HG02642 (cell line): ENCODE results near the gene PITPNC1.
"Not testable (repeated sequence)": the region's sequence is repeated elsewhere in the genome, so short reads cannot be mapped to it uniquely, and the experiment has no call there.

ENCODE experiments used
- ATAC-seq: cut with Tn5 transposase; IDR thresholded peaks from one replicate; pipeline ENCODE4 v1.9.1; 2021; ENCODE audit warnings: mild to moderate bottlenecking; ENCODE audit not compliant: unreplicated experiment, poor library complexity

PITPNC1 gene

DNA sequence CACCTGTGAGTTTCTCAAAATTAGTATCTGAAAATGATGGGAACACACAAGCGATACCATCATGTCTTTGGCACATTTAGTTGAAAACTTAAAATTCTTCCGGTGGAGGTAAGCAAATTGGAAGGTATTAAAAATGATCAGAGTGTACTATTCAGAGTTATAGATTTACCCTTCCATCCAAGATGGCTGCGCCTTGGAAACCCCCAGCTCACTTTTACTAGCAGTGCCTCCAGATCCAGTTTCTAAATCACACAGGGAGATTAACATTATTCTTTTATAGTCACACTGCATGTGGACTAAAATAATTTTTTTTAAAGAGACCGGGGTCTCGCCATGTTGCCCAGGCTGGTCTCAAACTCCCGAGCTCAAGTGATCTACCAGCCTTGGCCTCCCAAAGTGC lies 15.0 kb downstream of the PITPNC1 start:
- ATAC-seq = no peak

- ATAC-seq = no peak
These were observed 16.8 kb downstream of the PITPNC1 start for GRCh38 chr17:67393809-67394397.

- ATAC-seq = no peak
These were observed 22.6 kb downstream of the PITPNC1 start for GRCh38 chr17:67399676-67400075.

DNA sequence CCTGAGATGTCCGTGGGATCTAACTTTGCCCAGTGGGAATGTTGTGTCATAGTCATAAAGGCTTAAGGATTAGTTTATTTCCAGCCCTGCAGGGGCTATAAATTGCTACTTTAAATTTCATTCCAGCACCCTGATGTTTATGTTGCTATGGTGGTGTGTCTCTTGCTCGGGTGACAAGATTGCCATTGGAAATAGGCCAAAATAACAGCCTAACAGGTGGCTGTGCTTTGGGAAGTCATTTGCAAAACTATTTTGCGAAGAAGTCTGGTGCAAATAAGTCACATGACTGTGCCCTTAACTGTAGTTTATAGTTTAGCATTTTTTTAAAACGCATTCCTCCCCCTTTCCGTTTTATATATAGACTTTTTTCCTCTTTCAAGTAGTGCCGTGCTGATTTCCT lies 23.1 kb downstream of the PITPNC1 start:
- no peak for ATAC-seq

- no peak for ATAC-seq
These were observed 24.0 kb downstream of the PITPNC1 start for GRCh38 chr17:67401106-67401505.

DNA sequence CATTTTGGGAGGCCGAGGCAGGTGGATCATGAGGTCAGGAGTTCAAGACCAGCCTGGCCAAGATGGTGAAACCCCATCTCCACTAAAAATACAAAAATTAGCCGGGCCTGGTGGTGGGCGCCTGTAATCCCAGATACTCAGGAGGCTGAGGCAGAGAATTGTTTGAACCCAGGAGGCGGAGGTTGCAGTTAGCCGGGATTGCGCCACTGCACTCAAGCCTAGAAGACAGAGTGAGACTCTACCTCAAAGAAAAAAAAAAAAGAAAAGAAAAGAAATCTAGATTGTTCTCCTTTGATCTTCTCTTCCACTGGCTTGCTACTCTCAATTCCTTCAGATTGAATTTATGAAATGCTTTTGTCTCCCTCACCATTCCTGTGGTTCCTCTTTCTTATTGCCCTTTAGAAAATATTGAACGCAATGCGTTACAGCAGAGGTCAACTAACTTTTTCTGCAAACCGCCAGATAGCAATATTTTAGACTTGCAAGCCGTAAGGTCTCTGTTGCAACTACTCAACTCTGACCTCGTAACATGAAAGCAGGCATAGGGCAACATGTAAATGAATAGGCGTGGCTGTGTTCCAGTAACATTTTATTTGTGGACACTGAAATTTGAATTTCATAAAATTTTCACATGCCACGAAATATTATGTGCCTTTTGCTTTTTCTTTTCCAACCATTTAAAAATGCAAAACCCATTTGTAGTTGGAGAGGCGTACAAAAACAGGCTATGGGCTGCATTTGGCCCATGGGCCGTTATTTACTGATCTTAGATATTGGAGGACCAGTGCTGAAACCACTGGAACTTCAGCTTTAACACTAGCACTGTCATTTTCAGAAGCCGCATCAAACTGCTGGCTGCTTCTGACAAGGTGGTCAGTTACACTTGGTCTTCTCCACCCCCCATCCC lies 24.8 kb downstream of the PITPNC1 start:
- ATAC-seq = no peak

DNA sequence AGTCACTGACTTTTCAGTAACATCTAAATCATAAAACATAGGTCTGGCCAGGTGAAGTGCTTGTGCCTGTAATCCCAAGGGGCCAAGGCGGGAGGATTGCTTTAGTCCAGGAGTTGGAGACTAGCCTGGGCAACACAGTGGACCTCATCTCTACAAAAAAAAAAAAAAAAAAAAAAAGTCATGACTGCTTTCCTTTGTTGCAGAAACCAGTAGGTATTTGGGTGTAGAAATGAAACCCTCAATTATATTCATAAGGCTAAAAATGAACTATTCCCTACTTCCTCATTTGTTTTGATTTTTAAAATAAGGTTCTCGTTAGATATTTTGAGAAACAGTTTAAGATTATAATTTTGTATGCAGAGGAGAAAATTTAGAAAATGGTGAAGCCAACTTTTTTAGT lies 26.0 kb downstream of the PITPNC1 start:
- ATAC-seq = no peak

GRCh38 chr17:67403483-67403882 lies 26.4 kb downstream of the PITPNC1 start:
- no peak for ATAC-seq

DNA sequence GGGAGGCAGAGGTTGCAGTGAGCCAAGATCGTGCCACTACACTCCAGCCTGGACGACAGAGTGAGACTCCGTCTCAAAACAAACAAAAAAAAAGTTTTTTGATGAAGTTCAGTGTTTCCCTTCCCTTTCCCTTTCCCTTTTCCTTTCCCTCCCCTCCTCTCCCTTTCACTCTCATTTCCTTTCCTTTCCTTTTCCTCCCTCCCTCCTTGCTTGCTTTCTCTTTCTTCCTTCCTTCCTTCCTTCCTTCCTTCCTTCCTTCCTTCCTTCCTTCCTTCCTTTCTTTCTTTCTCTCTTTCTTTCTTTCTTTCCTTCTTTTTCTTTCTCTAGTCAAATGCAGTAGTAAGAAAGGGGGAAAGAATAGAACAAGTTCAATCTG lies 31.4 kb downstream of the PITPNC1 start:
- not testable (repeated sequence) for ATAC-seq

DNA sequence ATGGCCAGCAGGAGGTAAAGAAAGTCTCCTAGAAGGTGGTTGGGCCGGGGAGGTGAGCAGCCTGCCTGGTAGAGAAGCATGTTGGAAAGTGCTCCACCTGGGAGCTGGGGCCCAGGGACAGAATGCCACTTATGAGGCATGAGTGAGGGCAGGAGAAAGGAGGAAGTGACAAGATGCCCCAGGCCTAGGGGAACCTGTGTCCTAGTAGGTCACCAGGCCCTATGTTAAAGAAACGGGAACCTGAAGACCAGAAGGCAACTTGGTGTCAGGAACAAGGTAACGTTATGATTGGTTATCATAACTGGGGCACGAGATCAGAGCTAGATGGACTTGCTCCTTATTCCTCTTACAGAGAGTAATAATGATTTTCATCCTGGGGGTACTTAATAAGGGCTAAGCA lies 34.3 kb downstream of the PITPNC1 start:
- no peak for ATAC-seq

- no peak for ATAC-seq
These were observed 35.0 kb downstream of the PITPNC1 start for GRCh38 chr17:67412032-67412431.

DNA sequence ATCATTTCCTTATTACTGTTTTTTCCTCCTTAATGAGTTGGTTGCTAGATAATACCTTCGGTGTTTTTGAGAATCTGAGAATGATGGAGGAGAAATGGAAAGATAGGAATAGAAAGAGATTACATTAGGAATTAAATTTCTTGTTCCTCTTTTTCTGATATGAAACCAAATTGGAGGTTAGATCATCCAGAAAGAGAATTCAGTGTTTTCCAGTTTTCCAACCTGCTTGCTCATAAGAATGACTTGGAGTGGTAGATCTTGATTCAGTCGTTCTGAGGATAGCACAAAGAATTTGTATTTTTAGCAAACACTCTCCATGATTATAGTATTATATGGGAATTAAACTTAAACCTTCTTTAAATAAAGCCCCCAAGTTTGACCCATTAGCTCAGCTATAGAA lies 35.9 kb downstream of the PITPNC1 start:
- ATAC-seq = no peak

DNA sequence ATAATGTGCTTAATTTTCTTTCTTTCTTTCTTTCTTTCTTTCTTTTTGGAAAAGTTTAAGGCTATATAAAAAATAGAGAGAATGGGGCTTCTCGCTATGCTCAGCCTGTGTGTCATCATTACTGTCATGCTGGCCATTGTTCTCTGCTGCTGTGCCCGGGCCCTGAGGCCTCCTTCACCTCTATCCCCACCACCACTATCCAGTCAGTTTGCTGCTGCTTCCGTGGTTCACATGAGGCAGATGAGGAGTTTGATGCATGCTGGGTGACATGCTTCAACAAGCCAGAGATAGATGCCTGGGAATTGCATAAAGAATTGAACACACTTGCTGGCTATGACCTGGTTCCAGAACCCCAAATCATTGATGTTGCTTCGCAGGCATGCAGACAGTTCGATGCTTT lies 36.3 kb downstream of the PITPNC1 start:
- ATAC-seq = no peak

DNA sequence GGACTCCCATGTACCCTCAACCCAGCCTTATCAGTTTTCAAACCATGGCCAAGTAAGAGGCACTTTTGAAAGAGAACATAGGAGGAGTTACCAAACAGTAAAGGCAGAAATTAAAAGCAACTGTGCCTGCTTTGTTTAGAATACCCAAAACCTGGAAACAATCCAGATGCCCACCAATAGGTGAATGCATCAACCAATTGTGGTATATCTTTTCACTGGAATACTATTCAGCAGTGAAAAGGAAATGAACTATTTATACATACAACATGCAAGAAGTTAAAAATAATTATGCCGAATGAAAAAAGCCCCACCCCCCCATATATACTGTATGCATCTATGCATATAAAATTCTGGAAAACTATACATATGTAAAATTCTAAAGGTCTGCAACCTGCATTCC lies 37.0 kb downstream of the PITPNC1 start:
- ATAC-seq = no peak

DNA sequence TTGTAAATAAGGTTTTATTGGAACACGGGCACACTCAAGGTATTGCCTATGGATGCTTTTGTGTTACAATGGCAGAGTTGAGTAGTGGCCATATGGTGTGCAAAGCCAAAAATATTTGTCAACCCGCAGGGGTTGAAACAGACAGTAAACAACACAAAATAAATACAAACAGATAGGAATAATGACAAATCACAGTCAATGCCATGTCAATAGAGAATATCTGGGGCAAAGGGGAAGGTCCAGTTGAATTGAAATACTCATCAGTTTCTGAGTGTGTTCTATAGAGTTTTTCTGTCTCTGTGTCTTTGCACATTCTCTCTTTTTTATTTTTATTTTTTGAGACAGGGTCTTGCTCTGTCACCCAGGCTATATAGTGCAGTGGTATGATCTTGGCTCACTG lies 37.5 kb downstream of the PITPNC1 start:
- no peak for ATAC-seq

- no peak for ATAC-seq
These were observed 38.2 kb downstream of the PITPNC1 start for GRCh38 chr17:67415291-67415690.

DNA sequence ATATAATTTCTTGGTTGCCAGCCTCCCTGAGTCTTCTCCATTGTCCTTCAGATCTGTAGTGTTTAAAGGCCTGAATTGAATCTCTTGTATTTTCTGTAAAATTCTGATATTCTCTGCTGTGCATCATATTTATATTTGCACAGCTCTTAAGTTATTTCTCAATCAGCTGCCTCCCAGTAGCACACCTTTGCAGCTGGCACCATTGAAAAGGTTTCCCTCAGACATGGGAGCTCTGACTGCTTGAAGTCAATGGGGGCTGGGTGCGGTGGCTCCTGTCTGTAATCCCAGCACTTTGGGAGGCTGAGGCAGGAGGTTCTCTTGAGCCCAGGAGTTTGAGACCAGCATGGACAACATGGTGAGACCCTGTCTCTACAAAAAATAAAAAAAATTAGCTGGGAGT lies 40.4 kb downstream of the PITPNC1 start:
- ATAC-seq = no peak

DNA sequence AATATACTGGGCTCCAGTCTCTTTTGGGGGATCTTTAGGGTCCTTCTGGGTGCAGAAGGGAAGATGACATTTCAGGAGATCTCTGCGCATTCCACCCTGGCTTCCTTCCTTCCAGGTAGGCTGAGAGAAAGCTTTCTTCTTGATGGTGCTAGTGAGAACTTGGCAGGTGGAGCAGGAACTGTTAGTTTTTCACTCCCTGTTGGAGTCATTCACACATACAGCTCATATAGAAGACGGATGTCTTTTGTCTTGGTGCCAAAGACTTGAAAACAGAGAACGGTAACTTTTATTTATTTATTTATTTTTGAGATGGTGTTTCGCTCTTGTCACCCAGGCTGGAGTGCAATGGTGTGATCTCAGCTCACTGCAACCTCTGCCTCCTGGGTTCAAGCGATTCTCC lies 43.9 kb downstream of the PITPNC1 start:
- ATAC-seq = no peak

GRCh38 chr17:67421869-67422273 lies 44.8 kb downstream of the PITPNC1 start:
- ATAC-seq = no peak

GRCh38 chr17:67422296-67422695 lies 45.2 kb downstream of the PITPNC1 start:
- not testable (repeated sequence) for ATAC-seq

GRCh38 chr17:67422897-67423296 lies 45.8 kb downstream of the PITPNC1 start:
- ATAC-seq = no peak

DNA sequence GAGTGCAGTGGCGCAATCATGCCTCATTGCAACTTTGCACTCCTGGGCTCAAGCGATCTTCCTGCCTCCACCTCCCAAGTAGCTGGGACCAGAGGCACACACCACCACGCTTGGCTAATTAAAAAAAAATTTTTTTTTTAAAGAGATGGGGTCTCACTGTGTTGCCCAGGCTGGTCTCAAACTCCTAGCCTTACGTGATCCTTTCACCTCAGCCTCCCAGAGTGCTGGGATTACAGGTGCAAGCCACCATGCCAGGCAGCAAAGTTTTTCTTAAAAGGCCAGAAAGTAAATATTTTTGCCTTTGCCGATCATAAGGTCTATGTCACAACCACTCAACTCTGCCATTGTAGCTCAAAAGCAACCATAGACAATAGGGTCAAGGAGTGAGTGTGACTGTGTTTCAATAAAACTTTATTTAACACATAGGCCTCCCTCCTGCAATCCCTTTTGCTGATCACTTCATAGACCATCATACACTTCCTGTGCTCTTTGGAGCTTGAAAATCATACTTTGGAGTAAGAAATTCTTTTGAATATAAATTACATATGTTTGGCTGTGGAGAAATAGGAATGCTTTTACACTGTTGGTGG lies 48.6 kb downstream of the PITPNC1 start:
- ATAC-seq = no peak
